ENCODE data around the gene GARIN5A.

Gene GARIN5A

GRCh38 chr19:50432221-50433028 is 44.2 kb downstream of the GARIN5A start, which contains the start of gene MYBPC2:
MYBPC2 (plus strand) TSS chr19:50432892; CDS start chr19:50432954, 62 bp downstream.
- DNase-seq: no peak

GRCh38 chr19:50431343-50432220 is 45.1 kb downstream of the GARIN5A start:
- peak; percentile 87 for DNase-seq

- DNase-seq: no peak
These were observed 45.7 kb downstream of the GARIN5A start for GRCh38 chr19:50430888-50431342.

- no peak for DNase-seq
These were observed 47.7 kb downstream of the GARIN5A start for GRCh38 chr19:50428772-50429463.

- DNase-seq: peak; percentile 12
These were observed 48.6 kb downstream of the GARIN5A start for GRCh38 chr19:50427997-50428425.

- no peak for DNase-seq
These were observed 49.2 kb downstream of the GARIN5A start for GRCh38 chr19:50427318-50427925.

GRCh38 chr19:50425581-50425980 is 51.1 kb downstream of the GARIN5A start:
- DNase-seq: no peak

- no peak for DNase-seq
These were observed 53.2 kb downstream of the GARIN5A start for GRCh38 chr19:50423279-50424113.

- no peak for DNase-seq
These were observed 54.0 kb downstream of the GARIN5A start for GRCh38 chr19:50422397-50423278.

GRCh38 chr19:50420808-50421207 is 55.8 kb downstream of the GARIN5A start:
- no peak for DNase-seq

- DNase-seq: no peak
These were observed 56.5 kb downstream of the GARIN5A start for GRCh38 chr19:50420127-50420526.

GRCh38 chr19:50419580-50420035 is 57.0 kb downstream of the GARIN5A start:
- DNase-seq: no peak

GRCh38 chr19:50419022-50419579 is 57.5 kb downstream of the GARIN5A start:
- no peak for DNase-seq

GRCh38 chr19:50418176-50419021 is 58.2 kb downstream of the GARIN5A start, which contains the start of gene SPIB:
SPIB (plus strand) TSS chr19:50418938; CDS start chr19:50418963, 25 bp downstream.
- no peak for DNase-seq

GRCh38 chr19:50417111-50418081 is 59.3 kb downstream of the GARIN5A start:
- no peak for DNase-seq

Data from T-helper 9 cell (primary cell).